Muscle of leg (tissue), 11 donors: ENCODE data around the gene DNAJC4. TPM values are rescaled to one million over a fixed set of nuclear protein-coding genes. Genes with fewer than 3 reads are reported as not detected.

Source experiments
- DNase-seq: peaks from one replicate; pipeline ENCODE4 v3.0.0; 2013
- H3K27ac ChIP-seq: one replicate; pipeline ENCODE4 v1.5.1; 2013; ENCODE audit warnings: mild to moderate bottlenecking, low read length, control low read depth
- H3K27me3 ChIP-seq: one replicate; pipeline ENCODE4 v1.6.1; 2013; ENCODE audit warnings: low read length; ENCODE audit not compliant: control insufficient read depth, insufficient read depth
- H3K36me3 ChIP-seq: one replicate; pipeline ENCODE4 v1.6.1; 2013; ENCODE audit warnings: low read length; ENCODE audit not compliant: control insufficient read depth, insufficient read depth
- H3K4me1 ChIP-seq: one replicate; pipeline ENCODE4 v1.6.1; 2013; ENCODE audit warnings: low read length; ENCODE audit not compliant: control insufficient read depth, insufficient read depth
- H3K4me3 ChIP-seq: one replicate; pipeline ENCODE4 v1.5.1; 2013; ENCODE audit warnings: low read length, control low read depth
- H3K9me3 ChIP-seq: replicated peaks from 2 replicates; pipeline ENCODE4 v1.6.1; 2013; ENCODE audit warnings: low read depth, low read length; ENCODE audit not compliant: control insufficient read depth
- WGBS: methylation state at CpG from one replicate; pipeline ENCODE4 v1.1.5; 2013; ENCODE audit warnings: missing lambda C conversion rate; ENCODE audit not compliant: insufficient coverage; 5-methylcytosine and 5-hydroxymethylcytosine counted together
- polyA plus RNA-seq, 8 donors: library from polyadenylated mRNA; unstranded; fragments of 120-200 nt; gene quantifications; one replicate each; pipeline versions ENCODE4 v1.2.1 to v1.2.3, GENCODE V29; 2013; ENCODE audit warnings: inconsistent platforms in 1 of 8, low replicate concordance in 1 of 8; ENCODE audit not compliant: insufficient read length in 8 of 8, insufficient read depth in 1 of 8
- total RNA-seq: library from RNA; stranded (reverse); fragments of 120-200 nt; gene quantifications from one replicate; pipeline ENCODE4 v1.2.4, GENCODE V29; 2013

The DNAJC4 gene
- total and polyA plus RNA-seq, 9 donors: 13.6 to 75.1 (median 52.9) TPM

GRCh38 chr11:64275841-64276240 lies 45.5 kb downstream of the DNAJC4 start:
- H3K27me3 ChIP-seq: no peaks in the 10 kb centered on the region
- H3K9me3 ChIP-seq: no peaks in the 10 kb centered on the region
- H3K4me1 ChIP-seq: peaks cover 12% of the 10 kb centered on the region
- peaks cover 48% of the 10 kb centered on the region for H3K36me3 ChIP-seq
- H3K4me3 ChIP-seq: no peak overlapping the region
- WGBS: no CpG with 5 or more reads among the region's 2 CpGs
- DNase-seq: no peak
- H3K27ac ChIP-seq: no peak overlapping the region

GRCh38 chr11:64276653-64277431 lies 46.5 kb downstream of the DNAJC4 start:
- H3K27ac ChIP-seq: no peak overlapping the region
- H3K27me3 ChIP-seq: no peaks in the 10 kb centered on the region
- peaks cover 53% of the 10 kb centered on the region for H3K36me3 ChIP-seq
- H3K9me3 ChIP-seq: no peaks in the 10 kb centered on the region
- H3K4me3 ChIP-seq: no peak overlapping the region
- H3K4me1 ChIP-seq: peaks cover 8% of the 10 kb centered on the region
- WGBS: 88% methylated on average over 13 of the region's 17 CpGs
- no peak for DNase-seq

GRCh38 chr11:64278576-64279190 lies 48.3 kb downstream of the DNAJC4 start:
- H3K9me3 ChIP-seq: no peaks in the 10 kb centered on the region
- no peak for DNase-seq
- no peak overlapping the region for H3K27ac ChIP-seq
- no peaks in the 10 kb centered on the region for H3K27me3 ChIP-seq
- 87% methylated on average over 5 of the region's 8 CpGs for WGBS
- H3K36me3 ChIP-seq: peaks cover 61% of the 10 kb centered on the region
- H3K4me3 ChIP-seq: no peak overlapping the region
- peaks cover 9% of the 10 kb centered on the region for H3K4me1 ChIP-seq

- 98% methylated on average over 12 of the region's 22 CpGs for WGBS
- H3K27me3 ChIP-seq: no peaks in the 10 kb centered on the region
- no peak overlapping the region for H3K4me3 ChIP-seq
- peaks cover 32% of the 10 kb centered on the region for H3K4me1 ChIP-seq
- peaks cover 36% of the 10 kb centered on the region for H3K36me3 ChIP-seq
- no peaks in the 10 kb centered on the region for H3K9me3 ChIP-seq
- DNase-seq: no peak
- no peak overlapping the region for H3K27ac ChIP-seq
Observed at GRCh38 chr11:64281957-64282770, 51.8 kb downstream of the DNAJC4 start.

- Histone ChIP-seq H3K4me1 (peaks cover 33% of the 10 kb centered on the region), H3K9me3 (no peaks in the 10 kb centered on the region), H3K27ac (no peak overlapping the region), H3K4me3 (no peak overlapping the region), H3K27me3 (no peaks in the 10 kb centered on the region), H3K36me3 (peaks cover 31% of the 10 kb centered on the region)
- no peak for DNase-seq
- 68% methylated on average over 3 of the region's 3 CpGs for WGBS
Observed at GRCh38 chr11:64283092-64283491, 52.7 kb downstream of the DNAJC4 start.

Other genes starting within 250 kb of the DNAJC4 start
- gene OTUB1, start 244.1 kb upstream of the DNAJC4 start, total RNA-seq: 19.9 TPM
- 10 to 100 TPM; 50.4 to 61.9 (median 54.9) TPM for gene OTUB1, start 244.1 kb upstream of the DNAJC4 start, polyA plus RNA-seq
- gene FLRT1, start 194.6 kb upstream of the DNAJC4 start, total RNA-seq: 1.2 TPM
- 1 to 10 TPM; 2.1 to 6.2 (median 3.0) TPM for gene FLRT1, start 194.6 kb upstream of the DNAJC4 start, polyA plus RNA-seq
- 107 TPM for gene MACROD1, start 64.4 kb upstream of the DNAJC4 start, total RNA-seq
- gene MACROD1, start 64.4 kb upstream of the DNAJC4 start, polyA plus RNA-seq: 10 to 100 TPM; 46.1 to 82.9 (median 63.1) TPM
- 90.7 TPM for gene STIP1, start 44.4 kb upstream of the DNAJC4 start, total RNA-seq
- gene STIP1, start 44.4 kb upstream of the DNAJC4 start, polyA plus RNA-seq: 100 to 1,000 TPM; 120 to 141 (median 128) TPM
- 4.9 TPM for gene FERMT3, start 23.8 kb upstream of the DNAJC4 start, total RNA-seq
- 10 to 100 TPM in 5 of 8 donors, 1 to 10 TPM in 3; 6.0 to 12.2 (median 10.3) TPM for gene FERMT3, start 23.8 kb upstream of the DNAJC4 start, polyA plus RNA-seq
- gene TRPT1, start 4.4 kb upstream of the DNAJC4 start, total RNA-seq: 70.7 TPM
- 10 to 100 TPM; 42.3 to 78.9 (median 62.9) TPM for gene TRPT1, start 4.4 kb upstream of the DNAJC4 start, polyA plus RNA-seq
- 27.6 TPM for gene NUDT22, start 4.3 kb upstream of the DNAJC4 start, total RNA-seq
- gene NUDT22, start 4.3 kb upstream of the DNAJC4 start, polyA plus RNA-seq: 10 to 100 TPM; 16.2 to 25.8 (median 21.6) TPM
- gene VEGFB, start 4.0 kb downstream of the DNAJC4 start, total RNA-seq: 54.0 TPM
- 100 to 1,000 TPM in 3 of 8 donors, 10 to 100 TPM in 5; 86.1 to 109 (median 92.7) TPM for gene VEGFB, start 4.0 kb downstream of the DNAJC4 start, polyA plus RNA-seq
- 40.4 TPM for gene FKBP2, start 10.5 kb downstream of the DNAJC4 start, total RNA-seq
- gene FKBP2, start 10.5 kb downstream of the DNAJC4 start, polyA plus RNA-seq: 10 to 100 TPM; 40.6 to 60.6 (median 53.9) TPM
- 252 TPM for gene PPP1R14B, start 16.4 kb downstream of the DNAJC4 start, total RNA-seq
- 100 to 1,000 TPM; 170 to 222 (median 194) TPM for gene PPP1R14B, start 16.4 kb downstream of the DNAJC4 start, polyA plus RNA-seq
- gene PLCB3, start 21.0 kb downstream of the DNAJC4 start, total RNA-seq: 10.4 TPM
- 10 to 100 TPM in 7 of 8 donors, 1 to 10 TPM in 1; 9.9 to 17.6 (median 13.0) TPM for gene PLCB3, start 21.0 kb downstream of the DNAJC4 start, polyA plus RNA-seq
- gene BAD, start 54.1 kb downstream of the DNAJC4 start, total RNA-seq: 52.2 TPM
- 10 to 100 TPM; 28.0 to 38.8 (median 34.4) TPM for gene BAD, start 54.1 kb downstream of the DNAJC4 start, polyA plus RNA-seq
- gene GPR137, start 55.3 kb downstream of the DNAJC4 start, total RNA-seq: 7.7 TPM
- 10 to 100 TPM; 17.7 to 30.7 (median 20.0) TPM for gene GPR137, start 55.3 kb downstream of the DNAJC4 start, polyA plus RNA-seq
- gene KCNK4, start 60.8 kb downstream of the DNAJC4 start, total RNA-seq: 0.13 TPM
- gene KCNK4, start 60.8 kb downstream of the DNAJC4 start, polyA plus RNA-seq: under 1 TPM in 1 of 8 donors, not detected in 7; 0.08 TPM
- gene CATSPERZ, start 69.8 kb downstream of the DNAJC4 start, total RNA-seq: not detected
- under 1 TPM in 1 of 8 donors, not detected in 7; 0.14 TPM for gene CATSPERZ, start 69.8 kb downstream of the DNAJC4 start, polyA plus RNA-seq
- gene ESRRA, start 75.0 kb downstream of the DNAJC4 start, total RNA-seq: 30.1 TPM
- 10 to 100 TPM; 26.1 to 35.9 (median 30.5) TPM for gene ESRRA, start 75.0 kb downstream of the DNAJC4 start, polyA plus RNA-seq
- 306 TPM for gene TRMT112, start 87.0 kb downstream of the DNAJC4 start, total RNA-seq
- gene TRMT112, start 87.0 kb downstream of the DNAJC4 start, polyA plus RNA-seq: 100 to 1,000 TPM; 177 to 218 (median 197) TPM
- gene PRDX5, start 87.6 kb downstream of the DNAJC4 start, total RNA-seq: 144 TPM
- gene PRDX5, start 87.6 kb downstream of the DNAJC4 start, polyA plus RNA-seq: 100 to 1,000 TPM; 128 to 175 (median 165) TPM
- gene CCDC88B, start 109.7 kb downstream of the DNAJC4 start, total RNA-seq: 2.8 TPM
- gene CCDC88B, start 109.7 kb downstream of the DNAJC4 start, polyA plus RNA-seq: 1 to 10 TPM; 2.8 to 5.6 (median 4.5) TPM
- 14.1 TPM for gene RPS6KA4, start 128.6 kb downstream of the DNAJC4 start, total RNA-seq
- gene RPS6KA4, start 128.6 kb downstream of the DNAJC4 start, polyA plus RNA-seq: 10 to 100 TPM; 13.3 to 19.8 (median 16.0) TPM